ENCODE results near the gene SHOC1.

DNA sequence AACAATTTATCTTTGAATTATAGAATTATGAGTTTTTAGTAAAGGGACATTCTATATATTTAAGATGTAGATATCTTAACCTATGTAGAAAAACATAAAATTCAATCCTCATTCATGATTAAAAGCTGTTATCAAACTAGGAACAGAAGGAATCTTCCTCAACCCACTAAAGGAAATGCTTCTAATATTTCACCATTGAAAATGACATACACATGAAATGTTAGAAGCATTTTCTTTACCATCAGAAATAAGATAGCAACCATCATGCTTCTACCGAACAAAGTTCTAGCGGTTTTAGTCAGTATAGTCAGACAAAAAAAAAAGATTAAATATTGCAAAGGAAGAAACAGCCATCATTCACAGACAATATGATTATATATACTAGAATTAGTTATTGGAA is 32.2 kb downstream of the SHOC1 start:
- TF ChIP-seq, protein P1, sequence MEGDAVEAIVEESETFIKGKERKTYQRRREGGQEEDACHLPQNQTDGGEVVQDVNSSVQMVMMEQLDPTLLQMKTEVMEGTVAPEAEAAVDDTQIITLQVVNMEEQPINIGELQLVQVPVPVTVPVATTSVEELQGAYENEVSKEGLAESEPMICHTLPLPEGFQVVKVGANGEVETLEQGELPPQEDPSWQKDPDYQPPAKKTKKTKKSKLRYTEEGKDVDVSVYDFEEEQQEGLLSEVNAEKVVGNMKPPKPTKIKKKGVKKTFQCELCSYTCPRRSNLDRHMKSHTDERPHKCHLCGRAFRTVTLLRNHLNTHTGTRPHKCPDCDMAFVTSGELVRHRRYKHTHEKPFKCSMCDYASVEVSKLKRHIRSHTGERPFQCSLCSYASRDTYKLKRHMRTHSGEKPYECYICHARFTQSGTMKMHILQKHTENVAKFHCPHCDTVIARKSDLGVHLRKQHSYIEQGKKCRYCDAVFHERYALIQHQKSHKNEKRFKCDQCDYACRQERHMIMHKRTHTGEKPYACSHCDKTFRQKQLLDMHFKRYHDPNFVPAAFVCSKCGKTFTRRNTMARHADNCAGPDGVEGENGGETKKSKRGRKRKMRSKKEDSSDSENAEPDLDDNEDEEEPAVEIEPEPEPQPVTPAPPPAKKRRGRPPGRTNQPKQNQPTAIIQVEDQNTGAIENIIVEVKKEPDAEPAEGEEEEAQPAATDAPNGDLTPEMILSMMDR (IDR thresholded peaks at IDR 0.05) = no peak
- TF ChIP-seq POLR2A (IDR thresholded peaks at IDR 0.05) = no peak

Measured in lower leg skin (tissue), 3 donors.